HepG2 (cell line): Measurements from ENCODE around the gene JOSD1. TPM values are rescaled to one million over a fixed set of nuclear protein-coding genes. Genes with fewer than 3 reads are reported as not detected.

Experiments
- NFIB ChIP-seq: sonication (generic); formaldehyde crosslinking; IDR thresholded peaks from 2 replicates; pipeline ENCODE4 v1.9.0; 2021; ENCODE audit warnings: missing genetic modification reagents, mild to moderate bottlenecking, borderline replicate concordance
- NR2F2 ChIP-seq: IDR thresholded peaks from 2 replicates; pipeline ENCODE4 v1.6.1; 2012; ENCODE audit warnings: low read depth, inconsistent platforms, borderline replicate concordance
- POLR2AphosphoS5 ChIP-seq: IDR thresholded peaks from 2 replicates; pipeline ENCODE4 v1.6.1; 2012; ENCODE audit warnings: low read depth, low read length
- TMF1 ChIP-seq: sonication (generic); formaldehyde crosslinking; IDR thresholded peaks from 2 replicates; pipeline ENCODE4 v1.8.1; 2022; ENCODE audit warnings: low read depth, missing genetic modification reagents
- ZNF773 ChIP-seq: sonication (generic); formaldehyde crosslinking; IDR thresholded peaks from 2 replicates; pipeline ENCODE4 v1.4.0; 2020; ENCODE audit warnings: missing genetic modification reagents, borderline replicate concordance
- polyA plus RNA-seq, 8 experiments: library from polyadenylated mRNA; depleted of rRNA in 3 of 8; stranded (reverse) in 7 of 8; unstranded in 1 of 8; fragments of >200 nt; fragmentation: Illumina TruSeq in 4 of 8; extraction: Trizol in 4 of 8; gene quantifications; 2 replicates each; pipeline versions ENCODE4 v1.2.1 to v1.2.3, GENCODE V29; 2011 to 2016; ENCODE audit warnings: low read depth in 4 of 8, missing spikeins in 1 of 8, mixed read lengths in 1 of 8; ENCODE audit not compliant: insufficient read depth in 1 of 8
- total RNA-seq, 5 experiments: library from RNA; depleted of rRNA; stranded (reverse); fragments of >200 nt; fragmentation: Illumina TruSeq; extraction: Trizol; gene quantifications; 2 replicates each; pipeline ENCODE4 v1.2.3, GENCODE V29; 2016; ENCODE audit warnings: low read depth in 1 of 5
- TF ChIP-seq, protein P1 (sequence below): sonication (generic); formaldehyde crosslinking; IDR thresholded peaks from 2 replicates; pipeline ENCODE4 v1.4.0; 2020; ENCODE audit warnings: mild to moderate bottlenecking, missing genetic modification reagents
- TF ChIP-seq, protein P2 (sequence below): sonication (generic); formaldehyde crosslinking; IDR thresholded peaks from 2 replicates; pipeline ENCODE4 v1.9.0; 2021; ENCODE audit warnings: missing genetic modification reagents, mild to moderate bottlenecking, borderline replicate concordance
- TF ChIP-seq, protein P3 (sequence below): sonication (generic); formaldehyde crosslinking; IDR thresholded peaks from 2 replicates; pipeline ENCODE4 v1.4.0; 2020; ENCODE audit warnings: mild to moderate bottlenecking, low read depth, missing genetic modification reagents
- TF ChIP-seq, protein P4 (sequence below): sonication (generic); formaldehyde crosslinking; IDR thresholded peaks from 2 replicates; pipeline ENCODE4 v1.5.0; 2020; ENCODE audit warnings: missing genetic modification reagents
- TF ChIP-seq, protein P5 (sequence below): IDR thresholded peaks from 2 replicates; pipeline ENCODE4 v1.4.0; 2020; ENCODE audit warnings: mild to moderate bottlenecking, missing genetic modification reagents

The JOSD1 gene
- total and polyA plus RNA-seq, 2 of the 13 experiments (the other 11 are each of a cell fraction or from before 2014, with no cell fraction given) = 31.7 to 38.4 TPM

DNA sequence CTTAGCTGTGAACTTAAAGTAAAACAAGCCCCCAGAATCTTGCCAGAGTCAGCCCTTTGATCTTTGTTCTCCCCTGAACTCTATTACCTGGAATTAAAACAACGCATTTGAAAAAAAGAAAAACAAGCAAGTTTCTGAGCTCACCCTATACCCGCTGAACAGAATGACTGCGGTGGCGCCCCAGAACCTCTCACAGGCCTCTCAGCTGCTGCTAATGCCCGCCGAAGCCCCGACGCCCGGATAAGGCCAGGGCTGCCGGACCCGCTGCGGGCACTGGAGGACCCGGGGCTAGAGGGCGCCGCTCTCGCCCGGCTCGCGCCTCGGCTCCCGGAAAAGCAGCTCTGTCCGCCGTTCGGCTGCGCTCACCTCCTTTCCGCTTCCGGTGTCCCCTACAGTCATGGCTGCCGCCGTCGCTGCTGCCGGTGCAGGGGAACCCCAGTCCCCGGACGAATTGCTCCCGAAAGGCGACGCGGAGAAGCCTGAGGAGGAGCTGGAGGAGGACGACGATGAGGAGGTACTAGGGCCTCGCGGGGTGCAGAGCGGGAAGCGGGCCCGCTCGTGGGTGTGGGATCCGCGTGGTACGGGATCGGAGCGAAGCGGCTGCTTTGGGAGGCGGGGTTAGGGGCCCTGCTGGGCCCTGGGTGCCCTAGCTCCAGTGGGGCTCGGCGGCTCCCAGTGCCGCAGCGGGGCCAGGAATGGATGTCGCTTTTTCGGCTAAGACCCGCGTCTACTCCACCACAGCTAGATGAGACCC lies 19.0 kb downstream of the JOSD1 start, which contains the start of gene TOMM22 (continued):
- TF ChIP-seq NR2F2 (no peak; the same call in 1 of the 2 replicates), ZNF773 (peak; percentile 90; the same call in 1 of the 2 replicates), TMF1 (CRISPR knock-in tag) (peak; percentile 95), NFIB (CRISPR knock-in tag) (no peak), POLR2AphosphoS5 (peak; percentile 91)
- TF ChIP-seq, protein P1, sequence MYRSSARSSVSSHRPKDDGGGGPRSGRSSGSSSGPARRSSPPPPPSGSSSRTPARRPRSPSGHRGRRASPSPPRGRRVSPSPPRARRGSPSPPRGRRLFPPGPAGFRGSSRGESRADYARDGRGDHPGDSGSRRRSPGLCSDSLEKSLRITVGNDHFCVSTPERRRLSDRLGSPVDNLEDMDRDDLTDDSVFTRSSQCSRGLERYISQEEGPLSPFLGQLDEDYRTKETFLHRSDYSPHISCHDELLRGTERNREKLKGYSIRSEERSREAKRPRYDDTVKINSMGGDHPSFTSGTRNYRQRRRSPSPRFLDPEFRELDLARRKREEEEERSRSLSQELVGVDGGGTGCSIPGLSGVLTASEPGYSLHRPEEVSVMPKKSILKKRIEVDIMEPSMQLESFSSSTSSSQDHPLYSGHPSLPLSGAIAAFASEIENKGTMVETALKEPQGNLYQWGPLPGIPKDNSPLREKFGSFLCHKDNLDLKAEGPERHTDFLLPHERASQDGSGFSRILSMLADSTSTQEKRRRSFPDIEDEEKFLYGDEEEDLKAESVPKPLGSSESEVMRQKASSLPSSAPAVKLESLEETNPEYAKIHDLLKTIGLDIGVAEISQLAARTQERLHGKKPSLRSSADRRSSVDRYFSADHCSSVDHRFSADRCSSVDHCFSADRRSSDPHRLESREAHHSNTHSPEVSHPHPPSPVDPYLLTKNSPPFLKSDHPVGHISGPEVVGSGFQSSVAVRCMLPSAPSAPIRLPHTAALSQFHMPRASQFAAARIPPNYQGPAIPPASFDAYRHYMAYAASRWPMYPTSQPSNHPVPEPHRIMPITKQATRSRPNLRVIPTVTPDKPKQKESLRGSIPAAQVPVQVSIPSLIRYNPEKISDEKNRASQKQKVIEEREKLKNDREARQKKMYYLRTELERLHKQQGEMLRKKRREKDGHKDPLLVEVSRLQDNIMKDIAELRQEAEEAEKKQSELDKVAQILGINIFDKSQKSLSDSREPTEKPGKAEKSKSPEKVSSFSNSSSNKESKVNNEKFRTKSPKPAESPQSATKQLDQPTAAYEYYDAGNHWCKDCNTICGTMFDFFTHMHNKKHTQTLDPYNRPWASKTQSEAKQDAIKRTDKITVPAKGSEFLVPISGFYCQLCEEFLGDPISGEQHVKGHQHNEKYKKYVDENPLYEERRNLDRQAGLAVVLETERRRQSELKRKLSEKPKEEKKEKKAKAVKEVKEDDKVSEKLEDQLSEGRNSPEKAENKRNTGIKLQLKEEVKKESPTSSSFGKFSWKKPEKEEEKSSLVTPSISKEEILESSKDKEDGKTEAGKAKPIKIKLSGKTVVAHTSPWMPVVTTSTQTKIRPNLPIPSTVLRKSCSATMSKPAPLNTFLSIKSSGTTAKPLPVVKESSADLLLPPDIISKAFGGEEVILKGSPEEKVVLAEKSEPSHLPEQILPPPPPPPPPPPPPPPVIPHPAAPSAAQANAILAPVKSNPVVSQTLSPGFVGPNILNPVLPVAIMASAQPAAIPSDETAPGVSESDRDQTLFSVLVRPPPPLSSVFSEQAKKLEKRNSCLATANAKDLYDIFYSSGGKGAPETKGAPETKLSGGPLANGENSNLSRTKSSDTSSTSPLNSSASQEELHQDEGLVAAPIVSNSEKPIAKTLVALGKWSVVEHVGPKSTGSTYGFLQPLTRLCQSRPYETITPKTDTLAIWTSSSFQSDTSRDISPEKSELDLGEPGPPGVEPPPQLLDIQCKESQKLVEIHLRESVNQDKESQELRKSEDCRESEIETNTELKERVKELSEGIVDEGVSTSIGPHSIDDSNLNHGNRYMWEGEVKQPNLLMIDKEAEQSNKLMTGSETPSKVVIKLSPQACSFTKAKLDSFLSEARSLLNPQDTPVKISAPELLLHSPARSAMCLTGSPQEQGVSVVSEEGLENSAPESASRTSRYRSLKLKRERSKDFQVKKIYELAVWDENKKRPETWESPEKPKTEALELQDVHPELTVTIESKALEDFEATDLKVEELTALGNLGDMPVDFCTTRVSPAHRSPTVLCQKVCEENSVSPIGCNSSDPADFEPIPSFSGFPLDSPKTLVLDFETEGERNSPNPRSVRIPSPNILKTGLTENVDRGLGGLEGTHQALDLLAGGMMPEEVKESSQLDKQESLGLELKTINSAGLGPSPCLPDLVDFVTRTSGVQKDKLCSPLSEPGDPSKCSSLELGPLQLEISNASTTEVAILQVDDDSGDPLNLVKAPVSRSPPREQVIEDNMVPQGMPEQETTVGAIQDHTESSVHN (CRISPR knock-in tag) = no peak
- TF ChIP-seq, protein P2, sequence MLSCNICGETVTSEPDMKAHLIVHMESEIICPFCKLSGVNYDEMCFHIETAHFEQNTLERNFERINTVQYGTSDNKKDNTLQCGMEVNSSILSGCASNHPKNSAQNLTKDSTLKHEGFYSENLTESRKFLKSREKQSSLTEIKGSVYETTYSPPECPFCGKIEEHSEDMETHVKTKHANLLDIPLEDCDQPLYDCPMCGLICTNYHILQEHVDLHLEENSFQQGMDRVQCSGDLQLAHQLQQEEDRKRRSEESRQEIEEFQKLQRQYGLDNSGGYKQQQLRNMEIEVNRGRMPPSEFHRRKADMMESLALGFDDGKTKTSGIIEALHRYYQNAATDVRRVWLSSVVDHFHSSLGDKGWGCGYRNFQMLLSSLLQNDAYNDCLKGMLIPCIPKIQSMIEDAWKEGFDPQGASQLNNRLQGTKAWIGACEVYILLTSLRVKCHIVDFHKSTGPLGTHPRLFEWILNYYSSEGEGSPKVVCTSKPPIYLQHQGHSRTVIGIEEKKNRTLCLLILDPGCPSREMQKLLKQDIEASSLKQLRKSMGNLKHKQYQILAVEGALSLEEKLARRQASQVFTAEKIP = peak; percentile 59; the same call in 1 of the 2 replicates
- TF ChIP-seq, protein P3, sequence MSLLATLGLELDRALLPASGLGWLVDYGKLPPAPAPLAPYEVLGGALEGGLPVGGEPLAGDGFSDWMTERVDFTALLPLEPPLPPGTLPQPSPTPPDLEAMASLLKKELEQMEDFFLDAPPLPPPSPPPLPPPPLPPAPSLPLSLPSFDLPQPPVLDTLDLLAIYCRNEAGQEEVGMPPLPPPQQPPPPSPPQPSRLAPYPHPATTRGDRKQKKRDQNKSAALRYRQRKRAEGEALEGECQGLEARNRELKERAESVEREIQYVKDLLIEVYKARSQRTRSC = no peak
- TF ChIP-seq, protein P4, sequence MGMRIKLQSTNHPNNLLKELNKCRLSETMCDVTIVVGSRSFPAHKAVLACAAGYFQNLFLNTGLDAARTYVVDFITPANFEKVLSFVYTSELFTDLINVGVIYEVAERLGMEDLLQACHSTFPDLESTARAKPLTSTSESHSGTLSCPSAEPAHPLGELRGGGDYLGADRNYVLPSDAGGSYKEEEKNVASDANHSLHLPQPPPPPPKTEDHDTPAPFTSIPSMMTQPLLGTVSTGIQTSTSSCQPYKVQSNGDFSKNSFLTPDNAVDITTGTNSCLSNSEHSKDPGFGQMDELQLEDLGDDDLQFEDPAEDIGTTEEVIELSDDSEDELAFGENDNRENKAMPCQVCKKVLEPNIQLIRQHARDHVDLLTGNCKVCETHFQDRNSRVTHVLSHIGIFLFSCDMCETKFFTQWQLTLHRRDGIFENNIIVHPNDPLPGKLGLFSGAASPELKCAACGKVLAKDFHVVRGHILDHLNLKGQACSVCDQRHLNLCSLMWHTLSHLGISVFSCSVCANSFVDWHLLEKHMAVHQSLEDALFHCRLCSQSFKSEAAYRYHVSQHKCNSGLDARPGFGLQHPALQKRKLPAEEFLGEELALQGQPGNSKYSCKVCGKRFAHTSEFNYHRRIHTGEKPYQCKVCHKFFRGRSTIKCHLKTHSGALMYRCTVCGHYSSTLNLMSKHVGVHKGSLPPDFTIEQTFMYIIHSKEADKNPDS (CRISPR knock-in tag) = peak; percentile 92
- TF ChIP-seq, protein P5, sequence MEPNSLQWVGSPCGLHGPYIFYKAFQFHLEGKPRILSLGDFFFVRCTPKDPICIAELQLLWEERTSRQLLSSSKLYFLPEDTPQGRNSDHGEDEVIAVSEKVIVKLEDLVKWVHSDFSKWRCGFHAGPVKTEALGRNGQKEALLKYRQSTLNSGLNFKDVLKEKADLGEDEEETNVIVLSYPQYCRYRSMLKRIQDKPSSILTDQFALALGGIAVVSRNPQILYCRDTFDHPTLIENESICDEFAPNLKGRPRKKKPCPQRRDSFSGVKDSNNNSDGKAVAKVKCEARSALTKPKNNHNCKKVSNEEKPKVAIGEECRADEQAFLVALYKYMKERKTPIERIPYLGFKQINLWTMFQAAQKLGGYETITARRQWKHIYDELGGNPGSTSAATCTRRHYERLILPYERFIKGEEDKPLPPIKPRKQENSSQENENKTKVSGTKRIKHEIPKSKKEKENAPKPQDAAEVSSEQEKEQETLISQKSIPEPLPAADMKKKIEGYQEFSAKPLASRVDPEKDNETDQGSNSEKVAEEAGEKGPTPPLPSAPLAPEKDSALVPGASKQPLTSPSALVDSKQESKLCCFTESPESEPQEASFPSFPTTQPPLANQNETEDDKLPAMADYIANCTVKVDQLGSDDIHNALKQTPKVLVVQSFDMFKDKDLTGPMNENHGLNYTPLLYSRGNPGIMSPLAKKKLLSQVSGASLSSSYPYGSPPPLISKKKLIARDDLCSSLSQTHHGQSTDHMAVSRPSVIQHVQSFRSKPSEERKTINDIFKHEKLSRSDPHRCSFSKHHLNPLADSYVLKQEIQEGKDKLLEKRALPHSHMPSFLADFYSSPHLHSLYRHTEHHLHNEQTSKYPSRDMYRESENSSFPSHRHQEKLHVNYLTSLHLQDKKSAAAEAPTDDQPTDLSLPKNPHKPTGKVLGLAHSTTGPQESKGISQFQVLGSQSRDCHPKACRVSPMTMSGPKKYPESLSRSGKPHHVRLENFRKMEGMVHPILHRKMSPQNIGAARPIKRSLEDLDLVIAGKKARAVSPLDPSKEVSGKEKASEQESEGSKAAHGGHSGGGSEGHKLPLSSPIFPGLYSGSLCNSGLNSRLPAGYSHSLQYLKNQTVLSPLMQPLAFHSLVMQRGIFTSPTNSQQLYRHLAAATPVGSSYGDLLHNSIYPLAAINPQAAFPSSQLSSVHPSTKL = peak; percentile 76
